Adrenal gland (tissue), 5 donors: ENCODE data around the gene PLAAT1.

Experiments used
- CTCF ChIP-seq, 6 experiments: fragments of 450-650 bp in 4 of 6; fragments of 200-600 bp in 2 of 6; sonication (generic) in 1 of 6; IDR thresholded peaks; 1 replicate in 5 of 6; 2 replicates in 1 of 6; pipeline versions ENCODE4 v1.5.1 to v1.8.0; 2016 to 2021; ENCODE audit warnings: antibody characterized with exemption in 6 of 6, mild to moderate bottlenecking in 2 of 6, moderate library complexity in 1 of 6
- POLR2A ChIP-seq, 2 donors: fragments of 450-650 bp; IDR thresholded peaks; one replicate each; pipeline ENCODE4 v1.6.1; 2017; ENCODE audit warnings: antibody characterized with exemption in 2 of 2, mild to moderate bottlenecking in 2 of 2, moderate library complexity in 1 of 2
- donor health status: DM: no; HTN: no; CAD: no.

- TF ChIP-seq CTCF (IDR thresholded peaks at IDR 0.05): no peak
- no peak for TF ChIP-seq POLR2A (IDR thresholded peaks at IDR 0.05)
These were observed 33.4 kb upstream of the PLAAT1 start for GRCh38 chr3:193207290-193208273.
